T-helper 1 cell treated with Interleukin-12 subunit alpha and Interleukin-12 subunit beta and Interleukin-4 antibody, amounts not matched to agents 30 μg/mL and 1 μg/mL, for 36 hours (primary cell): Measurements from ENCODE around the gene MIAT.
"Not testable (repeated sequence)": the region's sequence is repeated elsewhere in the genome, so short reads cannot be mapped to it uniquely, and the experiment has no call there.

Experiments
- H3K27ac Mint-ChIP-seq: one replicate; pipeline ENCODE4 v1.8.0; 2021; ENCODE audit warnings: mild to moderate bottlenecking, mixed read lengths
- H3K27me3 Mint-ChIP-seq: one replicate; pipeline ENCODE4 v1.8.0; 2021; ENCODE audit warnings: low read depth, mixed read lengths
- H3K36me3 Mint-ChIP-seq: one replicate; pipeline ENCODE4 v1.8.0; 2021; ENCODE audit warnings: low read depth, mixed read lengths
- H3K4me1 Mint-ChIP-seq: one replicate; pipeline ENCODE4 v1.8.0; 2021; ENCODE audit warnings: low read depth, mixed read lengths
- H3K4me3 Mint-ChIP-seq: one replicate; pipeline ENCODE4 v1.8.0; 2021; ENCODE audit warnings: mild to moderate bottlenecking, moderate library complexity, mixed read lengths
- H3K9me3 Mint-ChIP-seq: one replicate; pipeline ENCODE4 v1.8.0; 2021; ENCODE audit warnings: mixed read lengths

Gene MIAT

DNA sequence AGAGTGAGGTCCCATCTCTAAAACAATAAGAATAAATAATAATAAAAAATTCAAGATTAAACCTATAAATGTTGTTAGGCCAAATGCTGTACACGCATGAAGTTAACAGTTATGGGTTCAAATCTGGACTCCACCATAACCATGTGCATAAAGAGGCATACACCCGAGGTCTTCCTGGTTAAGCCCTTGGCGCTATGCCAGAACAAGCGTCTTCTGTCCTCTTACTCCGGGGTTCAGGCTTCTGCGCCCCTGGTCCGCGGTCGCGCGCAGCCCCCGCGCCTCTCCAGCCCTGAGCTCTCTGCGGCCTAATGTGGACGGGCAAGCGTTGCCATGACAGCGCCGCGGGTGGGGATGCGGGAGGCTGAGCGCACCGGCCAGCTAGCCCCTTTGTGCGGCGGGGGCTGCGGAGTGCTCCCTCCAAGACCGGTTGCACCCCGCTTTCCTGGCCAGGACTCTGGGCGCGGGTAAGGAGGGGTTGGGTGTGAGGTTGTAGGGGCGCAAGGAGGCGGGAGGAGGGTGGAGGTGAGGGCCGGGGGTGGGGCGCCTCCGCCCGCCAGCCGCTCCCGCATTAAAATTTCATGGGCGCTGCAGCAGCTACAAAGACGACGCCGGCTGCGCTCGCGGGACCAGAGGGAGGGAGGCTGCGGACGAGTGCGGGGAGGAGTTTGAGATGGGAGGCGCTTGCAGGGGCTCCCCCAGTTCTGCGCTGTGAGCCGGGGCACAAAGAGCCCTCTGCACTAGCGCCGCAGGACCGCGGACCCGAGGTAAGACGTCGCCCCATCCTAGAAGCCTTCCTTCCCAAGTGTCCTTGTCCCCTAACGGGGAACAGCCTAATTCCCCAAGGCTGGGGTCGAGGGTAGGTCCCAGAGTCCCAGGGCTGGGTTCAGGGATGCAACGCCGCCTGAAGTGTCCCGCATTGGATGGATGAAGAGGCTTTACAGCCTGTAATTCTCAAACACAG lies at the start of gene MIAT:
Gene MIAT, plus strand, starts transcription at position 698 of the 961 bp plus-strand sequence.
- Mint-ChIP-seq H3K27me3 (peaks cover 16% of the 10 kb centered on the region), H3K36me3 (peaks cover 20% of the 10 kb centered on the region), H3K4me3 (peak within 1 kb of the TSS; percentile 96)

DNA sequence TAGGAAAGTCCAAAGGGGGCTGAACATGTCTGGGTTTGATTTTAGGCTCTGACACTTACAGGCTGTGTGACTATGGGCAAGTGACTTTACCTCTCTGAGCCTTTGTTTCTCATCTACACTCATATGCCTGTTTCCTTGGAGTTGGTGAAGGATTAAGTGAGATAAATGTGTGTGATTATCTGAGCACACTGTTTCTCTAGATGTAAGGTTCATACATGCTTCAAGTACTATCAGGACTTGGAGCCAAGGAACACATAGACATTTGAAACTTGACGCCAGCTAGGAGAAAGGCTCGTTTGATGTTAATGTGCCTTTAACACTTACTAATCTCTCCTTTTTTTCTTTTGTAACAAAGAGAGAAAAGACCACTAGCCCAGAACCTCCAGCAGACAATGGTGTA lies 49.3 kb upstream of the MIAT start:
- Mint-ChIP-seq H3K9me3 (no peaks in the 10 kb centered on the region), H3K4me3 (no peak overlapping the region), H3K4me1 (peaks cover 35% of the 10 kb centered on the region), H3K27ac (no peak overlapping the region), H3K27me3 (peaks cover 17% of the 10 kb centered on the region), H3K36me3 (peaks cover 3% of the 10 kb centered on the region)

More for the DNA sequence above, at the start of gene MIAT:
- H3K4me1 Mint-ChIP-seq = peaks cover 24% of the 10 kb centered on the region
- no peaks in the 10 kb centered on the region for H3K9me3 Mint-ChIP-seq
- peak within 1 kb of the TSS; percentile 92 for H3K27ac Mint-ChIP-seq

DNA sequence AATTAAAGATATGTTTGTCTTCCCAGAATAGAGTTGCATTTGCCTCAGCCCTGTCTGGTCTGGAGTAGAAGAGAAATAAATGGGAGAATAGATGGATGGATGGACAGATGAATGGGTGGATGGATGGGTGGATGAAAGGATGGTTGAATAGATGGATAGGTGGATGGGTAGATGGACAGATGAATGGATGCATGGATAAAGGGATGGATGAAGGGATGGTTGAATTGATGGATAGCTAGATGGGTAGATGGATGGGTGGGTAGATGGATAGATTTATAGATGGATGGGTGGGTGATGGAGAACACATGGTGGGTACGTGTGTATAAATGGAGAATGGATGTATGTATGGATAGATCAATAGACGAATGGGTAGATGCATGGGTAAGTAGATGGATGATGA lies 48.1 kb upstream of the MIAT start:
- H3K4me1 Mint-ChIP-seq = peaks cover 31% of the 10 kb centered on the region
- H3K4me3 Mint-ChIP-seq = peak overlapping the region; percentile 8
- peaks cover 24% of the 10 kb centered on the region for H3K27me3 Mint-ChIP-seq
- peaks cover 3% of the 10 kb centered on the region for H3K36me3 Mint-ChIP-seq
- H3K27ac Mint-ChIP-seq = no peak overlapping the region
- H3K9me3 Mint-ChIP-seq = no peaks in the 10 kb centered on the region

DNA sequence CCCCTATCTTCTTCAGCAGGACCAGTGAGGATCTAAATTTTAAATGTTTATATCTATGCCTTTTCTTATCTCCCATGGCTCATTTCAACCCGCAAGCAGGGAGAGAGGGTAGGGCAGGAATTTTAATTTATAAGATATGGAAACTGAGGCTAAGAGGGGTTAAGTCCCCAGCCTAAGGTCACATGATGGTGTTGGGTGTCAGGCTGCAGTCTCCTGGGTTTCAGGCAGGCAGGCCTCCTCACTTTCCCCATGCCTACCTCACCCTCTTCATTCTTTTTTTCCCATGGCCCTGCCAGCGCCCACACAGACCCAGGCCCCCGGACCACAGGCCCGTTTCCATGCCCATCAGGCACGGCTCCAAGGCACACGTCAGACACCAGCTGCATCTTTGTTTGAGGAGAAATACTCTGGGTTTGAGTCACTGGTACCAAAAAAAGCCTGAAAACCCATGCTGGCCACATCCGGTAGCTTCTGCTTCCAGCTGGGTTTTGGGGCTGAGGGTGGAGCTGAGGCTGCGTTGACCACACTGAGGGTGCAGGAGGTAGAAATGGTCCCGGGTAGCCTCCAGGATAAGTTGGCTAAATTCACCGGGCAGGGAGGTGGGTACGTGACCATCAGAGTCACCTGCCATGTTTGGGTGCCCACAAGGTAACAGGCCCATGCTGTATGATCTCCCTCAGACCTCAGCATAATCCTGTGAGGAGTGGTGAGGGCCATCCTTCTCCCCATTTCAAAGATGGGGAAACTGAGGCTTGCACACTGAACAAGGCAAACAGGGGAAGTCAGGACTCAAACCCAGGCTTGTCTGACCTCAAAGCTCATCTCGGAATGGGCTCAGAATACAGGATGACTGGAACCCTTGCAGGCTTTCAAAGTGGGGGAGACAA lies 47.1 kb upstream of the MIAT start:
- H3K27me3 Mint-ChIP-seq = peaks cover 26% of the 10 kb centered on the region
- peak overlapping the region; percentile 92 for H3K27ac Mint-ChIP-seq
- no peaks in the 10 kb centered on the region for H3K9me3 Mint-ChIP-seq
- H3K4me3 Mint-ChIP-seq = peak overlapping the region; percentile 70
- peaks cover 3% of the 10 kb centered on the region for H3K36me3 Mint-ChIP-seq
- peaks cover 28% of the 10 kb centered on the region for H3K4me1 Mint-ChIP-seq

DNA sequence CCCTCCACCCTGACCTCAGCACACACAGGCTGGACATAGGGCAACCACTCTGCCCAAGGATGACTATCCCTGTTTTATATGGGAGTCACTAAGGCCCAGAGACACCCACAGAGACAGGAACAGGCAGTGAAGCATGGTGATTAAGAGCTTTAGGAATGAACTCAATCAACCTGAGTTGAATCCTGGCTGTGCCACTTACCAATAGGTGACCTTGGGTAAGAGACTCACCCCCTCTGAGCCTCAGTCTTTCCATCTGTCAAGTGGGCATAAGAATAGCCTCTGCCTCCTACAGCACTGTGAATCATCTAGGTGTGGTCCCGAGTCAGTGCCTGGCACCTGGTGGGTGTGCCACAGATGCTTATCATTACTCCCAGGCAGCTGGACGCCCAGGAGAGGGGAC lies 46.4 kb upstream of the MIAT start:
- Mint-ChIP-seq H3K36me3 (peaks cover 3% of the 10 kb centered on the region), H3K4me3 (no peak overlapping the region), H3K9me3 (no peaks in the 10 kb centered on the region), H3K27me3 (peaks cover 26% of the 10 kb centered on the region), H3K4me1 (peaks cover 29% of the 10 kb centered on the region), H3K27ac (no peak overlapping the region)

DNA sequence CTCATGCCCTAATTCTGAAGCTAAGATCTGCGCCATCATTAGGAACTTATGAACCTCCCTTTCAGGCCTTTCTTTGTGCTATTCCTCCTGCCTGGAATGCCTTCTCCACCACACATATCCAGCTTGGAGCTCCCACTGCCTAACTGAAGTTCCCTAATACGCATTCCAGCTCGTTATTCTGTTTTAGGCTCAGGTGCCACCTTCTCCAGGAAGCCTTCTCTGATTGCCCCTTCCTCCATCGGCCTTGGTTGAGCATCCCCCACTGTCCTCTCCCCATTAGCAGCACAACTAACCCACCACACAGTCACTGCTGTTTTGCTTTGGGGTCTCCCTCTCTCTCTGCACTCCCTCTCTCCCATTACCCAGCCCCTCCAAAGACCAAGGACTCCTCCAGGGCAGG lies 44.7 kb upstream of the MIAT start:
- peaks cover 35% of the 10 kb centered on the region for H3K4me1 Mint-ChIP-seq
- peaks cover 3% of the 10 kb centered on the region for H3K36me3 Mint-ChIP-seq
- no peaks in the 10 kb centered on the region for H3K9me3 Mint-ChIP-seq
- no peak overlapping the region for H3K27ac Mint-ChIP-seq
- no peak overlapping the region for H3K4me3 Mint-ChIP-seq
- peaks cover 26% of the 10 kb centered on the region for H3K27me3 Mint-ChIP-seq

DNA sequence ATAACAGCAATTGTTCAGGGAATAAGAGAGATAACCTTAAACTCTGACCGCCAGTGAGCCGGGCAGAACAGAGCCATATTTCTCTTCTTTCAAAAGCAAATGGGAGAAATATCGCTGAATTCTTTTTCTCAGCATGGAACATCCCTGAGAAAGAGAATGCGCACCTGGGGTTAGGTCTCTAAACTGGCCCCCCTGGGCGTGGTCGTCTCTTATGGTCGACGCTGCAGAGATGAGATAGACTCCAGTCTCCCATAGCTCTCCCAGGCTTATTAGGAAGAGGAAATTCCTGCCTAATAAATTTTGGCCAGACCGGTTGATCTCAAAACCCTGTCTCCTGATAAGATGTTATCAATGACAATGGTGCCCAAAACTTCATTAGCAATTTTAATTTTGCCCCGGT lies 43.6 kb upstream of the MIAT start:
- peaks cover 19% of the 10 kb centered on the region for H3K27me3 Mint-ChIP-seq
- H3K36me3 Mint-ChIP-seq, H3K9me3 Mint-ChIP-seq, H3K4me3 Mint-ChIP-seq, H3K27ac Mint-ChIP-seq: not testable (repeated sequence)
- H3K4me1 Mint-ChIP-seq = peaks cover 34% of the 10 kb centered on the region

DNA sequence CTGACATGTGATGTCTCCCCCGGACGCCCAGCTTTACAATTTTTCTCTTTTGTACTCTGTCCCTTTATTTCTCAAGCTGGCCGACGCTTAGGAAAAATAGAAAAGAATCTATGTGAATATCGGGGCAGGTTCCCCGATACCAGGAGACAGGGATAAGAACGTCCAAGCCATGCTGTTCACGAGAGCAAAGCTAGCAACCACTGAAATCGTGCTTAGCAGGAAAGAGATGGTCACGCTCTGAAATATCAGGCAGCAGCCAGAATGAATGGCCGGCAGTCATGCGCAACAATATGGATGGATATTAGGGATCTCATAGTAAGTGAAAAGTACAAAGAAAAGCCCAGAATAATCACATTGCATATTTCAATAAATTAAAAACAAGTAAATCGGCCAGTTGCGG lies 43.1 kb upstream of the MIAT start:
- peaks cover 29% of the 10 kb centered on the region for H3K4me1 Mint-ChIP-seq
- H3K36me3 Mint-ChIP-seq = peaks cover 3% of the 10 kb centered on the region
- peaks cover 19% of the 10 kb centered on the region for H3K27me3 Mint-ChIP-seq
- peak overlapping the region; percentile 14 for H3K27ac Mint-ChIP-seq
- no peak overlapping the region for H3K4me3 Mint-ChIP-seq
- H3K9me3 Mint-ChIP-seq = no peaks in the 10 kb centered on the region

DNA sequence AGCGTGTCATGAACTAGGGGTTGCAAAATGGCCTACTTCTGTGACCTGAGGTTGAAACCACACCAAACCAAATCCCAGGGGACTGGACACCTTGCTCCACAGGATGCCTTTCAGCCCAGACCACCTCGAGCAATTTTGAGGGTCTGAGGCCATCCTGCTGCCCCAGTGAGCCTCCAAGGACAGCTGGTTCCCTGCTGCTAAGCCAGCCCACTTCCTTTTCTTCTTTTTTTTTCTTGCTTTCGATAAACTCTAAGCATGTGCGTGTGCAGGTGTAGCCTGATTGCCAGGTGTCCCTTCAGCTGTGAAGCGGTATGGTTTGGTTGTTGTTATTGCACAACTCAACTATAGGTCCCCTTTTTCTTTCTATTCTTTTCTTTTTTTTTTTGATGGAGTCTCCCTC lies 42.2 kb upstream of the MIAT start:
- Mint-ChIP-seq H3K4me1 (peaks cover 23% of the 10 kb centered on the region), H3K36me3 (peaks cover 3% of the 10 kb centered on the region), H3K9me3 (no peaks in the 10 kb centered on the region), H3K27me3 (peaks cover 16% of the 10 kb centered on the region), H3K4me3 (no peak overlapping the region), H3K27ac (no peak overlapping the region)

DNA sequence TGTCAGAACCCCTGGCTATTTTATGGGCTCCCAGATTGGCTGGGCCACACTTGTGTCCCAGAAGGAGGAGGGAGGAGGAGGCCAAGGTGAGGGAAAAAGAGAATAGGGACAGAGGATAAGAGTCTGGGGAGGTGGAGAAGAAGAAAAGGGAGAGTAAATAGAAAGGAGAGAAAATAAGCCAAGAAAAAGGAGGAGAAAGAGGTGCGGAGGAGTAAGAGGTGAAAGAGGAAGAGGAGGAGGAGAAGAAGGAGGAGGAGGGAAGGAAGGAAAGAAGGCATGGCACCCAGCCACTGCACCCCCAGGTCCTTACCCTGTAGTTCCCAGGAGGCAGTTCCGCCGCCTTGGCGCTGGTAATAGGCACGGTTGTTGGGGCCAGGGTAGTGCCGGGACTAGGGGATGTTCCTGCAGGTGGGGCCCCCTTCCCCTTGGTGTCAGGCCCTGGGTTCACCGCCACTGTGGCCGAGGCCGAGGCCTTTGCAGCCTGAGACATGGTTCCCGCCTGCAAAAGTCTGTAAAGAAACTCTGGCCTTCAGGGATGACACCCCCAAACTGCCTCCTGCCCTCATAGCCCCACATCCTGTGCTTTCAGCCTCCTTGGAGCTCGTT lies 41.5 kb upstream of the MIAT start:
- H3K36me3 Mint-ChIP-seq = no peaks in the 10 kb centered on the region
- H3K27ac Mint-ChIP-seq = no peak overlapping the region
- peaks cover 14% of the 10 kb centered on the region for H3K27me3 Mint-ChIP-seq
- no peak overlapping the region for H3K4me3 Mint-ChIP-seq
- no peaks in the 10 kb centered on the region for H3K9me3 Mint-ChIP-seq
- H3K4me1 Mint-ChIP-seq = peaks cover 17% of the 10 kb centered on the region

DNA sequence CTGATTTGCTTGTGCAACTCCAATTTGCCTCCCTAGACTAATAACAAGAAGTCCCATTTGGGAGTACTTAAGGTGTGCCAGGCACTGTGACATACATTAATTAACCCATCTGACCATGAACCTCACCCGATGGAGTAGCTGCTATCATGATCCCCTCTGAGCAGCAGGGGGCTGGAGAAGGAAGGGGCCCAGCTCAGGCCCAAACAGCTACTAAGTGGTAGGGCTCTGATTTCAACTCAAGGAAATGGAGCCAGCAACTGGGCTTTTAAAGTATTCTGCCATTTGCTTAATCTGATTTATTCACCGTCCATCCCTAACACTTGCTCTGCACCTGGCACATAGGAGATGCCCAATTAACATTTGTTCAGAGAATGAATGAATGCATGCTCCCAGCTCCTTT lies 40.7 kb upstream of the MIAT start:
- H3K4me3 Mint-ChIP-seq = no peak overlapping the region
- no peaks in the 10 kb centered on the region for H3K36me3 Mint-ChIP-seq
- H3K9me3 Mint-ChIP-seq = no peaks in the 10 kb centered on the region
- H3K27ac Mint-ChIP-seq = no peak overlapping the region
- H3K27me3 Mint-ChIP-seq = peaks cover 14% of the 10 kb centered on the region
- H3K4me1 Mint-ChIP-seq = peaks cover 17% of the 10 kb centered on the region

DNA sequence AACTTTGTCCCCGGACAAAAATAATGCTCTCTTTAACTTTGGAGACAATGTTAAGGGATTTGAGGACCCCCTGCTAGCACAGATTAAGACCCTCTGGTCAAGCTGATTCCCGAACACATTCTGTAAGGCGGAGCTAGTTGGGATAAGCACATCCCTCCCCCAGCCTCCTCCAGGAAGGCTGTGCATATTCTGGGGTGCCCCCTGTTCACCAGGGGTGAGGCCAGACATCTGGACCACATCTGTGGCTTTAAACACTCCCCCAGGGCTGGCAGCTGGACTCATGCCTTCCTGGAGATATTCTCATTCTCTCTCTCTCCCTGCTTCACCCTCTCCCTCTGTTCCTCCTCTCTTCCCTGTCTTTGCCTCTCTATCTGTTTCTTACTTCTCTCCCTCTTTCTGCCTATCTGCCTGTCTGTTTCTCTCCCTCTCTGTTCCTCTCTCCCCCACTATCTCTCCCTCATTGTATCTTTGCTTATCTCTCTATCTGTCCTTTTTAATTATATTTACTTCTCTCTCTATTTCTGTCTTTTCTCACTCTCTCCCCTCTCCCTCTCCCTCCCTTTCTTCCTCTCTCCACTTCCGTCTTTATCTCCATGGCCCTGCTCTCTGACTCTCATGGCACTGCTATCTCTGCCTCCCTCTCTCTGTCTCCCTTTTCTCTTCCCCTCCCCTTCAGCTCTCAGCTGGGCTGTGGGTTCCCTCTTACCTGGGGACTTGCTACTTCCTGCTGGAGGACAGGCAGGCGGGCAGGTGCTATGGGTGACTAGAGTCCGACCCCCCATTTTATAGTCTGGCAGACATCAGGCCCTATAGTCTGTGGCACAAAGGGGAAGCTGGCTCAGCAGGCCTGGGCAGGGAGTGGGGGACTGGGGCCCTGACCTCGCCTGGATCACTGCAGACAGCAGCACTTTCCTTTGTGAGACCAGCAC lies 39.9 kb upstream of the MIAT start, which contains the start of gene CRYBB1:
Gene CRYBB1, minus strand, starts transcription at position 757 of the 929 bp plus-strand sequence. CDS start 1,708 bp downstream, outside the sequence.
- peaks cover 14% of the 10 kb centered on the region for H3K27me3 Mint-ChIP-seq
- no peak within 1 kb of the TSS for H3K4me3 Mint-ChIP-seq
- H3K4me1 Mint-ChIP-seq = peaks cover 17% of the 10 kb centered on the region
- peak within 1 kb of the TSS; percentile 35 for H3K27ac Mint-ChIP-seq
- H3K36me3 Mint-ChIP-seq = no peaks in the 10 kb centered on the region
- H3K9me3 Mint-ChIP-seq = no peaks in the 10 kb centered on the region

DNA sequence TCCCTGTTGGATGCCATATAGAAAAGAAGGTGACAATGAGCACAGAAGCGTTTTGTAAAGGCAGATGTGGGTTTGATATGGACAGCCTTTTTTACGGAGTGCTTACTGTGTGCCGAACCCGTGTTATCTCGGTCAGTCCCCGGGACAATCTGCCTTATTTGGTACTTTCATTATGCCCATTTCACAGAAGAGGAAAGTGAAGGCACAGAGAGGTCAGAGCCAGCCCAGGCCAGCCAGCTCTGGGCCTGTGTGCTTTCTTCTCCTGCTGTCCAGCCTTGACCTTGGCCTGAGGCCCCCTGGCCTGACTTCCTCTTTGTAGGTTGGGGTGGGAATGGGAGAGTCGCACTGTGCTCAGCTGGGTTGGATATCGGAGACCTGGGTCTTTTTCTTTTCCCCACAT lies 38.9 kb upstream of the MIAT start:
- H3K9me3 Mint-ChIP-seq = no peaks in the 10 kb centered on the region
- no peak overlapping the region for H3K27ac Mint-ChIP-seq
- H3K27me3 Mint-ChIP-seq = peaks cover 12% of the 10 kb centered on the region
- no peaks in the 10 kb centered on the region for H3K36me3 Mint-ChIP-seq
- H3K4me3 Mint-ChIP-seq = no peak overlapping the region
- peaks cover 13% of the 10 kb centered on the region for H3K4me1 Mint-ChIP-seq
